Measurements from ENCODE around the gene MAP7D2. TPM values are rescaled to one million over a fixed set of nuclear protein-coding genes. Genes with fewer than 3 reads are reported as not detected.
A peak's percentile ranks its signal among the peaks of the same experiment; 100 is the strongest.

MAP7D2 gene
- total RNA-seq, 1 experiment from 2014 or later = 45.4 TPM

GRCh38 chrX:20071511-20072079, 45.1 kb downstream of the MAP7D2 start:
- Mint-ChIP-seq H3K9me3 (ENCODE audit: unreplicated experiment) (no peaks in the 10 kb centered on the region), H3K4me3 (ENCODE audit: unreplicated experiment) (no peak overlapping the region), H3K4me1 (ENCODE audit: low read depth, unreplicated experiment) (peaks cover 16% of the 10 kb centered on the region), H3K27ac (ENCODE audit: unreplicated experiment) (peak overlapping the region; percentile 26), H3K36me3 (ENCODE audit: insufficient read depth, unreplicated experiment) (peaks cover 7% of the 10 kb centered on the region), H3K27me3 (ENCODE audit: insufficient read depth, unreplicated experiment) (no peaks in the 10 kb centered on the region)
- POLR2A ChIA-PET = no interaction called here
- Histone ChIP-seq H3K27me3 (replicated peaks; ENCODE audit: control insufficient read depth, insufficient read depth, low read length) (no peaks in the 10 kb centered on the region), H3K36me3 (ENCODE audit: control insufficient read depth, insufficient read depth, low read length) (no peaks in the 10 kb centered on the region), H3K9me3 (no peaks in the 10 kb centered on the region), H3K4me3 (ENCODE audit: low read depth, low read length) (no peak overlapping the region), H3K4me1 (0 out of 2 replicates have a peak, but pooled peaks cover 10% of the 10 kb centered on the region)
- CTCF ChIA-PET = no interaction called here
- TF ChIP-seq CTCF (IDR thresholded peaks at IDR 0.05; ENCODE audit: insufficient read depth in 1 of 2, low read depth in 1 of 2, low read length in 1 of 2, severe bottlenecking in 1 of 2, unreplicated experiment in 1 of 2) = no peak
- intact Hi-C loops (cut with micrococcal nuclease; ENCODE audit: unreplicated experiment) = no loop called here
- no TSS peak for BruUV-seq (replicated peaks)
- DNase-seq = peak; percentile 18 to 37

GRCh38 chrX:20067709-20068561, 48.8 kb downstream of the MAP7D2 start:
- intact Hi-C loops (cut with micrococcal nuclease; ENCODE audit: unreplicated experiment) = loop anchor here (1.0 to 2.0 kb wide), 3 partner anchors 39 to 163 kb away; partner anchors contain the start of gene BCLAF3
- TF ChIP-seq CTCF (IDR thresholded peaks at IDR 0.05; ENCODE audit: insufficient read depth in 1 of 2, low read depth in 1 of 2, low read length in 1 of 2, severe bottlenecking in 1 of 2, unreplicated experiment in 1 of 2) = no peak
- Histone ChIP-seq H3K4me3 (ENCODE audit: low read depth, low read length) (no peak overlapping the region), H3K36me3 (ENCODE audit: control insufficient read depth, insufficient read depth, low read length) (no peaks in the 10 kb centered on the region), H3K27me3 (replicated peaks; ENCODE audit: control insufficient read depth, insufficient read depth, low read length) (no peaks in the 10 kb centered on the region), H3K4me1 (0 out of 2 replicates have a peak, but pooled peaks cover 10% of the 10 kb centered on the region), H3K9me3 (no peaks in the 10 kb centered on the region)
- no peaks in the 10 kb centered on the region for H3K9me3 Mint-ChIP-seq (ENCODE audit: unreplicated experiment)
- H3K27me3 Mint-ChIP-seq (ENCODE audit: insufficient read depth, unreplicated experiment) = no peaks in the 10 kb centered on the region
- peaks cover 10% of the 10 kb centered on the region for H3K36me3 Mint-ChIP-seq (ENCODE audit: insufficient read depth, unreplicated experiment)
- peak; percentile 3 to 30 for DNase-seq
- H3K4me3 Mint-ChIP-seq (ENCODE audit: unreplicated experiment) = no peak overlapping the region
- ChIA-PET CTCF (interaction anchor here (0.7 to 1.1 kb wide), 3 partner anchors 40 to 162 kb away, joined by 3 read pairs; no protein-coding TSS in a partner anchor), POLR2A (no interaction called here)
- H3K27ac Mint-ChIP-seq (ENCODE audit: unreplicated experiment) = peak overlapping the region; percentile 96
- no TSS peak for BruUV-seq (replicated peaks)
- H3K4me1 Mint-ChIP-seq (ENCODE audit: low read depth, unreplicated experiment) = peaks cover 18% of the 10 kb centered on the region

GRCh38 chrX:20066968-20067708, 49.6 kb downstream of the MAP7D2 start:
- peak; percentile 51 to 52 for TF ChIP-seq CTCF (IDR thresholded peaks at IDR 0.05; ENCODE audit: insufficient read depth in 1 of 2, low read depth in 1 of 2, low read length in 1 of 2, severe bottlenecking in 1 of 2, unreplicated experiment in 1 of 2)
- Mint-ChIP-seq H3K4me3 (ENCODE audit: unreplicated experiment) (no peak overlapping the region), H3K27ac (ENCODE audit: unreplicated experiment) (peak overlapping the region; percentile 96), H3K4me1 (ENCODE audit: low read depth, unreplicated experiment) (peaks cover 13% of the 10 kb centered on the region), H3K36me3 (ENCODE audit: insufficient read depth, unreplicated experiment) (peaks cover 12% of the 10 kb centered on the region), H3K9me3 (ENCODE audit: unreplicated experiment) (no peaks in the 10 kb centered on the region), H3K27me3 (ENCODE audit: insufficient read depth, unreplicated experiment) (no peaks in the 10 kb centered on the region)
- no TSS peak for BruUV-seq (replicated peaks)
- no peaks in the 10 kb centered on the region for H3K36me3 ChIP-seq (ENCODE audit: control insufficient read depth, insufficient read depth, low read length)
- no peak overlapping the region for H3K4me3 ChIP-seq (ENCODE audit: low read depth, low read length)
- POLR2A ChIA-PET = no interaction called here
- CTCF ChIA-PET = interaction anchor here (0.7 to 1.1 kb wide), 3 partner anchors 39 to 162 kb away, joined by 3 read pairs; no protein-coding TSS in a partner anchor
- peak; percentile 34 to 39 for DNase-seq
- intact Hi-C loops (cut with micrococcal nuclease; ENCODE audit: unreplicated experiment) = loop anchor here (1.0 to 2.0 kb wide), 3 partner anchors 38 to 162 kb away; partner anchors contain the start of gene BCLAF3
- H3K9me3 ChIP-seq = no peaks in the 10 kb centered on the region
- H3K27me3 ChIP-seq (replicated peaks; ENCODE audit: control insufficient read depth, insufficient read depth, low read length) = no peaks in the 10 kb centered on the region
- 0 out of 2 replicates have a peak, but pooled peaks cover 6% of the 10 kb centered on the region for H3K4me1 ChIP-seq
